ENCODE measurements around the gene PAX4.

DNA sequence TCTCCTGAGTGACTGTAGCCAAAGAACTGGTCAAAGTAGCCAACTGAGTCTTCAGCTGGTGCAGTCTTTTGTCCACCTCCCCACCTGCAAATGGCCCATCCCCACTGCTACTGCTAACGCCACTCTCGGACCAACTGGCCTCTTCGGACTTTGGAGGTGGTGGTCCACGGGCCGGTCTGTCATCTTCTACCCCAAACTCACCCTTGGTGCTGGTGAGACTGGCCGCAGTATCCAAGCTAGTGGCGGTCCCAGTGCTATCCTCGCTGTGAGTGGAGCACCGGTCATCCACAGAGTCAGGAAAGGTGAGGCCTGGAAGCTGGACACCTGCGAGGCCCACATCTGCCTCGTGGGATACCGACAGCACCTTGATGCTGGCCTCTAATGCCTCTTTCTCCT, 33.3 kb downstream of the PAX4 start:
- TF ChIP-seq, protein P1, sequence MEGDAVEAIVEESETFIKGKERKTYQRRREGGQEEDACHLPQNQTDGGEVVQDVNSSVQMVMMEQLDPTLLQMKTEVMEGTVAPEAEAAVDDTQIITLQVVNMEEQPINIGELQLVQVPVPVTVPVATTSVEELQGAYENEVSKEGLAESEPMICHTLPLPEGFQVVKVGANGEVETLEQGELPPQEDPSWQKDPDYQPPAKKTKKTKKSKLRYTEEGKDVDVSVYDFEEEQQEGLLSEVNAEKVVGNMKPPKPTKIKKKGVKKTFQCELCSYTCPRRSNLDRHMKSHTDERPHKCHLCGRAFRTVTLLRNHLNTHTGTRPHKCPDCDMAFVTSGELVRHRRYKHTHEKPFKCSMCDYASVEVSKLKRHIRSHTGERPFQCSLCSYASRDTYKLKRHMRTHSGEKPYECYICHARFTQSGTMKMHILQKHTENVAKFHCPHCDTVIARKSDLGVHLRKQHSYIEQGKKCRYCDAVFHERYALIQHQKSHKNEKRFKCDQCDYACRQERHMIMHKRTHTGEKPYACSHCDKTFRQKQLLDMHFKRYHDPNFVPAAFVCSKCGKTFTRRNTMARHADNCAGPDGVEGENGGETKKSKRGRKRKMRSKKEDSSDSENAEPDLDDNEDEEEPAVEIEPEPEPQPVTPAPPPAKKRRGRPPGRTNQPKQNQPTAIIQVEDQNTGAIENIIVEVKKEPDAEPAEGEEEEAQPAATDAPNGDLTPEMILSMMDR (IDR thresholded peaks at IDR 0.05): no peak
- TF ChIP-seq, protein P2, sequence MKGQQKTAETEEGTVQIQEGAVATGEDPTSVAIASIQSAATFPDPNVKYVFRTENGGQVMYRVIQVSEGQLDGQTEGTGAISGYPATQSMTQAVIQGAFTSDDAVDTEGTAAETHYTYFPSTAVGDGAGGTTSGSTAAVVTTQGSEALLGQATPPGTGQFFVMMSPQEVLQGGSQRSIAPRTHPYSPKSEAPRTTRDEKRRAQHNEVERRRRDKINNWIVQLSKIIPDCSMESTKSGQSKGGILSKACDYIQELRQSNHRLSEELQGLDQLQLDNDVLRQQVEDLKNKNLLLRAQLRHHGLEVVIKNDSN (IDR thresholded peaks at IDR 0.05; ENCODE audit: borderline replicate concordance, low read depth): no peak
- no peak for TF ChIP-seq FOXM1 (IDR thresholded peaks at IDR 0.05; ENCODE audit: low read depth)
- TF ChIP-seq EP300 (IDR thresholded peaks at IDR 0.05; ENCODE audit: borderline replicate concordance in 1 of 2, low read depth in 1 of 2, low read length in 1 of 2): no peak
- TF ChIP-seq MAX (IDR thresholded peaks at IDR 0.05; ENCODE audit: low read depth): no peak
- TF ChIP-seq FOXJ3 (CRISPR knock-in tag; IDR thresholded peaks at IDR 0.05): no peak
- TF ChIP-seq, protein P3, sequence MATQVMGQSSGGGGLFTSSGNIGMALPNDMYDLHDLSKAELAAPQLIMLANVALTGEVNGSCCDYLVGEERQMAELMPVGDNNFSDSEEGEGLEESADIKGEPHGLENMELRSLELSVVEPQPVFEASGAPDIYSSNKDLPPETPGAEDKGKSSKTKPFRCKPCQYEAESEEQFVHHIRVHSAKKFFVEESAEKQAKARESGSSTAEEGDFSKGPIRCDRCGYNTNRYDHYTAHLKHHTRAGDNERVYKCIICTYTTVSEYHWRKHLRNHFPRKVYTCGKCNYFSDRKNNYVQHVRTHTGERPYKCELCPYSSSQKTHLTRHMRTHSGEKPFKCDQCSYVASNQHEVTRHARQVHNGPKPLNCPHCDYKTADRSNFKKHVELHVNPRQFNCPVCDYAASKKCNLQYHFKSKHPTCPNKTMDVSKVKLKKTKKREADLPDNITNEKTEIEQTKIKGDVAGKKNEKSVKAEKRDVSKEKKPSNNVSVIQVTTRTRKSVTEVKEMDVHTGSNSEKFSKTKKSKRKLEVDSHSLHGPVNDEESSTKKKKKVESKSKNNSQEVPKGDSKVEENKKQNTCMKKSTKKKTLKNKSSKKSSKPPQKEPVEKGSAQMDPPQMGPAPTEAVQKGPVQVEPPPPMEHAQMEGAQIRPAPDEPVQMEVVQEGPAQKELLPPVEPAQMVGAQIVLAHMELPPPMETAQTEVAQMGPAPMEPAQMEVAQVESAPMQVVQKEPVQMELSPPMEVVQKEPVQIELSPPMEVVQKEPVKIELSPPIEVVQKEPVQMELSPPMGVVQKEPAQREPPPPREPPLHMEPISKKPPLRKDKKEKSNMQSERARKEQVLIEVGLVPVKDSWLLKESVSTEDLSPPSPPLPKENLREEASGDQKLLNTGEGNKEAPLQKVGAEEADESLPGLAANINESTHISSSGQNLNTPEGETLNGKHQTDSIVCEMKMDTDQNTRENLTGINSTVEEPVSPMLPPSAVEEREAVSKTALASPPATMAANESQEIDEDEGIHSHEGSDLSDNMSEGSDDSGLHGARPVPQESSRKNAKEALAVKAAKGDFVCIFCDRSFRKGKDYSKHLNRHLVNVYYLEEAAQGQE (IDR thresholded peaks at IDR 0.05; ENCODE audit: low read depth, low read length): no peak
- TF ChIP-seq GATA2 (CRISPR knock-in tag; IDR thresholded peaks at IDR 0.05): no peak
- no peak for TF ChIP-seq GABPA (IDR thresholded peaks at IDR 0.05; ENCODE audit: low read depth)
- TF ChIP-seq YY1 (IDR thresholded peaks at IDR 0.05; ENCODE audit: low read depth): no peak
